PC-3 (cell line): ENCODE measurements around the gene MIDN.

Experiments
- EZH2 ChIP-seq: fragments of 300-600 bp; sonication (generic); IDR thresholded peaks from one replicate; pipeline ENCODE4 v1.6.1; 2017; ENCODE audit warnings: antibody characterized with exemption, mild to moderate bottlenecking, low read length; ENCODE audit not compliant: unreplicated experiment
- EZH2phosphoT487 ChIP-seq: fragments of 300-600 bp; sonication (generic); IDR thresholded peaks from 2 replicates; pipeline ENCODE4 v1.6.1; 2018; ENCODE audit warnings: mild to moderate bottlenecking, antibody characterized with exemption, low read length, borderline replicate concordance
- TF ChIP-seq, protein P1 (sequence below): fragments of 300-600 bp; sonication (generic); conservative IDR thresholded peaks from 2 replicates; pipeline ENCODE4 v1.5.1; 2017; ENCODE audit warnings: antibody characterized with exemption, low read depth, mild to moderate bottlenecking, low read length

DNA sequence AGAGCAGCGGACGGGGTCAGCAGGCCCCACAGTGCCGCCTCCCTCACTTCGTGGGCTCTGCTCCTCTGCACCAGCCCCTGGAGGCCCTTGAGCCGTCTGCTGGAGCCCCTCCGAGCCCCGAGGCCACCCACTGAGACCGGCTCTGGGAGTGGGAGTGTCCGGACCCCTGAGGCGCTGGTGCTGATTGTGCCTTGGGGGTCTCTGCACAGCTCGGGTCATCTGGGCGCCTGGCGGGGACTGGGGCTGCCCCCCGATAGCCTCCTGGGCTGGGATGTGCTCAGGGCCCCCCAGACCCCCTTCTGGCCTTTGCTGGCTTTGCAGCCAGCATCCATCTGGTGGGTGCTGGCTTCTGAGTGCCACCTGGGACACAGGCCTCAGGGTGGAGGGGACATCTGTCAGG is 26.0 kb upstream of the MIDN start:
- TF ChIP-seq, protein P1, sequence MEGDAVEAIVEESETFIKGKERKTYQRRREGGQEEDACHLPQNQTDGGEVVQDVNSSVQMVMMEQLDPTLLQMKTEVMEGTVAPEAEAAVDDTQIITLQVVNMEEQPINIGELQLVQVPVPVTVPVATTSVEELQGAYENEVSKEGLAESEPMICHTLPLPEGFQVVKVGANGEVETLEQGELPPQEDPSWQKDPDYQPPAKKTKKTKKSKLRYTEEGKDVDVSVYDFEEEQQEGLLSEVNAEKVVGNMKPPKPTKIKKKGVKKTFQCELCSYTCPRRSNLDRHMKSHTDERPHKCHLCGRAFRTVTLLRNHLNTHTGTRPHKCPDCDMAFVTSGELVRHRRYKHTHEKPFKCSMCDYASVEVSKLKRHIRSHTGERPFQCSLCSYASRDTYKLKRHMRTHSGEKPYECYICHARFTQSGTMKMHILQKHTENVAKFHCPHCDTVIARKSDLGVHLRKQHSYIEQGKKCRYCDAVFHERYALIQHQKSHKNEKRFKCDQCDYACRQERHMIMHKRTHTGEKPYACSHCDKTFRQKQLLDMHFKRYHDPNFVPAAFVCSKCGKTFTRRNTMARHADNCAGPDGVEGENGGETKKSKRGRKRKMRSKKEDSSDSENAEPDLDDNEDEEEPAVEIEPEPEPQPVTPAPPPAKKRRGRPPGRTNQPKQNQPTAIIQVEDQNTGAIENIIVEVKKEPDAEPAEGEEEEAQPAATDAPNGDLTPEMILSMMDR: no peak
- no peak for TF ChIP-seq EZH2
- TF ChIP-seq EZH2phosphoT487: no peak
